HG02973 (cell line): ENCODE results near the gene SETD7.
A peak's percentile ranks its signal among the peaks of the same experiment; 100 is the strongest.

ENCODE experiments used
- ATAC-seq: cut with Tn5 transposase; IDR thresholded peaks from one replicate; pipeline ENCODE4 v1.9.1; 2021; ENCODE audit warnings: moderate library complexity; ENCODE audit not compliant: unreplicated experiment

The SETD7 gene

GRCh38 chr4:139556071-139556723 lies at the start of gene SETD7:
Gene SETD7 (minus strand): TSS chr4:139556219. CDS start chr4:139556137, 82 bp downstream.
- ATAC-seq, result peak; percentile 32

GRCh38 chr4:139605516-139605915 lies 49.5 kb upstream of the SETD7 start:
- no peak for ATAC-seq

DNA sequence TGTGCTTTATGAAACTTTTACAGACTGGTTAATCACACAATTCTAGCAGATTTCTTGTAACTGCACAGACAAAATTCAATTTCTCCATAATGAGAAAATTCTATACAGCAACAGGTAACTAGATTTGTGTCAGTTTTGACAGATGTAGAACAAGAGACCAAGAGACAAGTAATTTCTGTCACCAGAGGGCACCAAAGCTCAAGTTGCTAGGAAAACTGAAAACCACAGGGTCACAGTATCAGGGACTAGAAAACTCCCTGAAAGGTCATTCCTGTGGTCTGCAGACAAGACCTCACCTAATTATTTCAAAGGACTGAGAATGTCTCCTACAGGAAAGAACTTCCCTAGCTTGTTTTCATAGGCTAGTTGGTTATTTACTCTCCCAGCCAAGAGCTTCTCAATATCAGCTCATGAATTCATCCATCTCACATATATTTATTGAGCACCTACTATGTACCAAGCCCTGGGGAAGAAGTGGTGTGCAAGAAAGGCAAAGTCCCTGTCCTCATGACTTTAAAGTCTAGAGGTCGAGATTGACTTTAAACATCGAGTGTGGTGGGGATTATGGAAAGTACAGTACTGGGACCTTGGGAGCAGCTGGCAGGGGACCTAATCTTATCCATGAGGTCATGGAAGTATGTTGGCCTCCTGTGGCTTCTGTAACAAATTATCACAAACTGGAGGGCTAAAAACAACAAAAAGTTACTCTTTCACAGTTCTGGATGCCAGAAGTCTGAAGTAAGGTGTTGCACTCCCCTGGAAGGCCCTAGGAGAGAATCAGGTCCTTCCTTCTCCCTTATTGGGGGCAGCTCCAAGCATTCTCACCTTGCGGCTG lies 47.8 kb upstream of the SETD7 start:
- no peak for ATAC-seq

DNA sequence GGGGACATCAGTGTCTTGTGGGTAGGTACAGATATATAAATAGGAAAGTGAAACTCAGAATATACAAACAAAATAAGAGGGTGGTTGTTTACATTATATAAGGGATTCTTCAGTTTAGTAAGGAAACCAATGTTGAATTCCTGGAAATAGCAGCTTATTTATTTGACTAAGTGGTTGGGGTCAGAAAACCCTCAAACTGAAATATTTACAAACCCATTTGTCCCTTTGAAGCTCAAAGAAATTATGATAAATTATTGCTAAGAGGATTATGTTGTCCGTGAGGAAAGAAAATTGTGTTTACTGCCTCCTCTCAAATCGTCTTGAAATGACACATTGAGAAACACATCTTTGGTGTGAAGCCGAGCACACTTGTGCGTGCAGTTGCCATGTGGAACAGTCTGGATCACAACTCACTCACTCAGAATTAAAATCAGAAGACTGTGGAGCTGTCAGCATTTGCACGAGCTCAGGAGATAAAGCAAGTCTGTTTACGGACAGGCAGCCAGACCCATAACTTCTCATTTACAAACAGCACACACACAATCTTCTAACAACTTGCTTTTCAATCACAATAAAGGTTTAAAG lies 46.8 kb upstream of the SETD7 start:
- ATAC-seq, result no peak

GRCh38 chr4:139600662-139601061 lies 44.6 kb upstream of the SETD7 start:
- ATAC-seq, result no peak

GRCh38 chr4:139599594-139600374 lies 43.8 kb upstream of the SETD7 start:
- no peak for ATAC-seq

DNA sequence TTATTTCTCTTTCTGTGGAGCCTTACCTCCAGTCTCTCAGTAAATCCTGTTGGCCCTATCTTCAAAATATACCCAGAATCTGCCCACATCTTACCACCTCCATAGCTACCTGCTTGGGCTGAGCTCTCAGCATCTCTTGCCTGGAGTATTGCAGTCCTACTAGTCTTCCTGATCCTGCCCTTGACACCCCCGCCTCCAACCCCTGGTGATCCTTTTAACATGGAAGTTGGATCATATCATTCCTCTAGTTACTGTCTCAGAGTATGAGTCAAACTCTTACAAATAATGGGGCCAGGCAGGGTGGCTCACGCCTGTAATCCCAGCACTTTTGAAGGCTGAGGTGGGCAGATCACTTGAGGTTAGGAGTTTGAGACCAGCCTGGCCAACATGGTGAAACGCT lies 43.1 kb upstream of the SETD7 start:
- no peak for ATAC-seq

- no peak for ATAC-seq
Observed at GRCh38 chr4:139596684-139597279, 40.8 kb upstream of the SETD7 start.

DNA sequence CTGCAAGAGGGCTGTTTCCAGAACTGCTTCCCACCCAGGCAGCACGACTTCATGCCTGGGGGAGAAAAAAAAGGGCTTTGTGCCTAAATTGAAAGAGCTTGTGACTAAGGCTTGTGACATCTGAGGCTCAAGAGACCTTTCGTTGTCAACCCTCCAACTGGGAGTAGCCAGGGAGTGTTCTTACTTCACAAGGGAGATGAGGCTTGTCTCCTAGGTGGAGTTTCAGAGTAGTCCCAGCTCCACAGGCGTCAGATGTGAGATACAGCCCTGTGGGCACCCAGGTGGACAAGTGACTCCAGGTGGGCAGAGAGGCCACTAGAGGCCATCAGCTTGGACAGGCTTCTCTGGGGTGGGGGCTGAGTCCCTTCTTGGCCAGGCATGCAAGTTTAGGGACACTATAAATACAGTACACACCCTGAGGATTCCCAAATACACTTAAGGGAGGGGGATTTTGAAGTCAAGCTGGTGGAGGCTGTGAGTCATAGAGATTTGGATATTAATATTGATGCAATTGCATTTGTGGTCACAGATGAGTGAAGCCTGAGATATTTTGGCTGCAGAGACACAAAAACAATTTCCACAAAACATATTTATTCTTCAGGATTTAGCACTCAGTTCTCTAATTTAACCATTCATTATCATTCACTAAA lies 40.1 kb upstream of the SETD7 start:
- ATAC-seq, result no peak

GRCh38 chr4:139594591-139595185 lies 38.7 kb upstream of the SETD7 start:
- no peak for ATAC-seq

DNA sequence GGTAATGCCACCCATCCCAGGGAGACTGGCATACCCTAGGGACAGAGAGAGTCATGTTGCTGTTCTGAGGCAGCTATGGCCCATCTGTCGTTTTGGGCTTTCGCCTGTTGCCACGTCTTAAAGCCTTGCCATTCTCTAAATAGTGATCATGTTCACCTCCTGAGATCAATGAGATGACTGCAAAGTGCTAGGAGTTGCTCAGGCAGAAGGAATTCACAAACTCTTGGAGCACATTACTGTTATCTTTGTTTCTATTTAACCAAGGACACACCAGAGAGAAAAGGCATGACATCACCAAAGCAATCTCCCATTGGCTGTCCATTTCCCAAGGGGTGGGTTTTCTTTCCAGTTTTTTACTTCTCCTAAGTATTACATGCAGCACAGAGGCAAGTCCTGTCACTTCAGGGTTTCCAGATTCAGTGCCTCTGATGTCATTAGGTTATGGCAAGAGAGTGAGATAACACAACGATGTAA lies 37.1 kb upstream of the SETD7 start:
- no peak for ATAC-seq

DNA sequence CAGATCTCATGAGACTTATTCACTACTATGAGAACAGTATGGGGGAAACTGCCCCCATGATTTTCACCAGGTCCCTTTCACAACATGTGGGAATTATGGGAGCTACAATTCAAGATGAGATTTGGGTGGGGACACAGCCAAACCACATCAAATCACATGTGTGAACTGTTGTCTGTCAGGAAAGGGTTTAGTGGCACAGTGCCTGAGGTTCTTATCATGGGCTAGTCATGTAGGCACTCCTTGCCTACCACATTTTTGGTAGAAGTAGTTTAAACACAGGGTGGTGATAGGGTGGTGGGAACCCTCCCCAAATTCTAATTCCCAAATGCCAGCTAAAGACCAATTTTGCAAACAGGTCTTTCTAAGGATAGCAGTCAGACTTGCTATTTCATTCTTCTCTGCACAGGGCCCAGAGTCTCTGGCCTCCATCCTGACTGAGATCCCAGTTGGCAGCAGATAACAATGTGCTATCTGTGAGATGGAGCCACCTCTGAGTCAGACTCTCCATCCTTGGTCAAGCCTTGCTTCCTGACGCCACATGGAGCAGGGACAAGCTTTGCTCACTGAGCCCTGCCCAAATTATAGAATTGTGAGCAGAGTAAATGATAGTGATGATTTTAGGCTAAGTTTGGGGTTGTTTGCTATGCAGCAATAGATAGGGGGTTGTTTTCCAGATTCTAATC lies 33.5 kb upstream of the SETD7 start:
- ATAC-seq, result no peak

DNA sequence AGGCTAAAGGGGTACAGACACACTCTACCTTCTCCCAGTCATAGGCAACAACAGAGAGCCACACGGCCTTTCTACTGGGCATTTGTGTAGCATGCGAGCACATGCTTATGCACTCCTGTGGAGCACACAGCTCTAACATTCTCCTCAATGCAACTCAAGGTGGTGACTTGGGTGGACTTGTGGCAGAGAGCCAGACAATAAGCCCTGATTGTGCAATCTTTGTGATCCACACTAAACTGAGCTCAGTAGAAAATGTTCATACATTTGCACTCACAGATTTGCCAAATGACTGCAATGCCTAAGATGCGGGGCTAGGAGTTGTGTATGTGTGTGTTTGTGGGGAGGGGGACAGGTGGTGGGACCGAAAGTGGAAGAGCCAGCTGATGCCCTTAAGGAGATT lies 31.4 kb upstream of the SETD7 start:
- ATAC-seq, result no peak

GRCh38 chr4:139585473-139585872 lies 29.5 kb upstream of the SETD7 start:
- ATAC-seq, result no peak

GRCh38 chr4:139584784-139585183 lies 28.8 kb upstream of the SETD7 start:
- ATAC-seq, result no peak

GRCh38 chr4:139584013-139584412 lies 28.0 kb upstream of the SETD7 start:
- no peak for ATAC-seq

DNA sequence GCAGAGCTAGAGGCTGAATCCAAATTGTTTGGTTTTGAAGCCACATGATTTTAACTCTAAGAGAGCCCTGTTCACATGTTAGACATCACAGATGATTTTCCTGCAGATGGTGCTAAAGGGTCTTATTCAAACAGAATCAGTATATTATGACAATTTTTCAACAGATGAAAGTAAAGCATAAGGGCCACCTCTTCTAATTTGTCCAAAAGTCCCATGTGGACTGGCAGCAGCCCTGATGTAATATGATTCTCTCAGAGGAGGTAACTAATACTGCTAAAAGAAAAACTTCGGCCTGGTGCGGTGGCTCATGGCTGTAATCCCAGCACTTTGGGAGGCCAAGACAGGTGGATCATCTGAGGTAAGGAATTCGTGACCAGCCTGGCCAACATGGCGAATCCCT lies 26.0 kb upstream of the SETD7 start:
- ATAC-seq, result no peak

- no peak for ATAC-seq
Observed at GRCh38 chr4:139581096-139581495, 25.1 kb upstream of the SETD7 start.

DNA sequence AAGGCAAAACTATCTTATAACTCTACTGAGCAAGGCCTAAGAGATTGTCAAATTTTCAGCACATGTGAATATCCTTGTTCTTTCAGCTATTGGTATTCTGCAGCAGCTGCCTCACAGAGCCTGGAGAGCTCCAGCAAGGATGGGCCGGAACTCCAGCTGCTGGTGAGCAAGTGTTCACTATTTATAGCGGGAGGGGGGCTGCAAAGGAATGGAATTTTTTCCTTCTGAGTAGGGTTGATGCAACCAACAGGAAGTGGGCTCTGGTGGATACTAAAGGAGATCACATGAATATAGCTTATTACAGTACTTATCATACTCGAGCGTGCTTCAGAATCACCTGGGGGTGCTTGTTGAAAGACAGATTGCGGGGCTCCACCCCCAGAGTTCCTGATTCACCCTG lies 20.2 kb upstream of the SETD7 start:
- ATAC-seq, result no peak
